Non-pigmented ciliary epithelial cell (primary cell): ENCODE data around the gene ITIH2.

ENCODE experiments used
- DNase-seq: peaks from one replicate; pipeline ENCODE4 v3.0.0-alpha.2; 2010; ENCODE audit warnings: low read depth

ITIH2 gene

GRCh38 chr10:7797582-7797981 lies 94.5 kb downstream of the ITIH2 start:
- DNase-seq = peak; percentile 96
